Fibroblast of mammary gland (primary cell): ENCODE results near the gene GRPEL2.

Experiments used
- DNase-seq: peaks from one replicate; pipeline ENCODE4 v3.0.0-alpha.2; 2010; ENCODE audit warnings: low read depth
- H3K4me3 ChIP-seq: 2 replicates; pipeline ENCODE4 v1.5.1; 2011; ENCODE audit warnings: low read depth, mild to moderate bottlenecking, low read length, moderate library complexity; ENCODE audit not compliant: control insufficient read depth
- CTCF ChIP-seq: conservative IDR thresholded peaks from 2 replicates; pipeline ENCODE4 v1.5.1; 2011; ENCODE audit warnings: low read depth, low read length, inconsistent platforms; ENCODE audit not compliant: control insufficient read depth, insufficient read depth

GRPEL2 gene

GRCh38 chr5:149310488-149310887, 34.8 kb upstream of the GRPEL2 start:
- no peak overlapping the region for H3K4me3 ChIP-seq
- no peak for TF ChIP-seq CTCF
- no peak for DNase-seq

GRCh38 chr5:149310947-149311658, 34.2 kb upstream of the GRPEL2 start:
- H3K4me3 ChIP-seq = no peak overlapping the region
- DNase-seq = peak; percentile 75
- TF ChIP-seq CTCF = no peak

- TF ChIP-seq CTCF = no peak
- DNase-seq = no peak
- H3K4me3 ChIP-seq = no peak overlapping the region
Observed at GRCh38 chr5:149313151-149313841, 32.0 kb upstream of the GRPEL2 start.

- no peak for DNase-seq
- no peak for TF ChIP-seq CTCF
- H3K4me3 ChIP-seq = no peak overlapping the region
Observed at GRCh38 chr5:149314571-149315111, 30.7 kb upstream of the GRPEL2 start.

- TF ChIP-seq CTCF = no peak
- no peak for DNase-seq
- H3K4me3 ChIP-seq = no peak overlapping the region
Observed at GRCh38 chr5:149315753-149316152, 29.5 kb upstream of the GRPEL2 start.

- DNase-seq = peak; percentile 58
- peak; percentile 74 for TF ChIP-seq CTCF
Observed at GRCh38 chr5:149317281-149318048, 27.8 kb upstream of the GRPEL2 start.

More at GRCh38 chr5:149317281-149318048, 27.8 kb upstream of the GRPEL2 start:
- no peak overlapping the region for H3K4me3 ChIP-seq
